SK-N-SH treated with all-trans-retinoic acid at 6 μM for 48 hours (cell line): ENCODE data around the gene LILRB3.
"Not testable (repeated sequence)": the region's sequence is repeated elsewhere in the genome, so short reads cannot be mapped to it uniquely, and the experiment has no call there.

Source experiments
- ATAC-seq: fragments of 200-7000 bp; cut with Tn5 transposase; 3 replicates; pipeline ENCODE4 v1.9.1; 2020; ENCODE audit warnings: mild to moderate bottlenecking, moderate library complexity
- ARNTL ChIP-seq: fragments of 450-650 bp; formaldehyde crosslinking; IDR thresholded peaks from 2 replicates; pipeline ENCODE4 v1.5.0; 2020; ENCODE audit warnings: low read depth, mild to moderate bottlenecking, moderate library complexity, borderline replicate concordance
- BACH2 ChIP-seq: fragments of 250-450 bp; sonication (Bioruptor Pico); IDR thresholded peaks from 2 replicates; pipeline ENCODE4 v1.9.0; 2021; ENCODE audit warnings: mild to moderate bottlenecking, borderline replicate concordance
- ESRRG ChIP-seq: fragments of 250-450 bp; sonication (Bioruptor Pico); IDR thresholded peaks from 2 replicates; pipeline ENCODE4 v1.6.1; 2021; ENCODE audit warnings: mild to moderate bottlenecking
- GLIS3 ChIP-seq: fragments of 250-450 bp; sonication (Bioruptor Pico); IDR thresholded peaks from 2 replicates; pipeline ENCODE4 v1.5.0; 2020; ENCODE audit warnings: mild to moderate bottlenecking, moderate library complexity
- ISL1 ChIP-seq: fragments of 250-450 bp; sonication (Bioruptor Pico); IDR thresholded peaks from 2 replicates; pipeline ENCODE4 v2.1.2; 2022; ENCODE audit warnings: mild to moderate bottlenecking, moderate library complexity
- OSR1 ChIP-seq: fragments of 250-450 bp; sonication (Bioruptor Pico); IDR thresholded peaks from 2 replicates; pipeline ENCODE4 v1.8.0; 2022; ENCODE audit warnings: moderate library complexity, mild to moderate bottlenecking, inconsistent platforms
- PPARA ChIP-seq: fragments of 250-450 bp; sonication (Bioruptor Pico); IDR thresholded peaks from 2 replicates; pipeline ENCODE4 v1.5.0; 2020; ENCODE audit warnings: mild to moderate bottlenecking, borderline replicate concordance
- RARB ChIP-seq: fragments of 250-450 bp; sonication (Bioruptor Pico); IDR thresholded peaks from 2 replicates; pipeline ENCODE4 v1.8.0; 2021; ENCODE audit warnings: mild to moderate bottlenecking, moderate library complexity
- SNAI2 ChIP-seq: fragments of 250-450 bp; sonication (Bioruptor Pico); IDR thresholded peaks from 2 replicates; pipeline ENCODE4 v1.5.0; 2020; ENCODE audit warnings: mild to moderate bottlenecking, moderate library complexity
- TCF4 ChIP-seq: fragments of 250-450 bp; sonication (Bioruptor Pico); IDR thresholded peaks from 2 replicates; pipeline ENCODE4 v1.8.0; 2021; ENCODE audit warnings: mild to moderate bottlenecking, moderate library complexity, borderline replicate concordance
- TOX ChIP-seq: fragments of 250-450 bp; sonication (Bioruptor Pico); IDR thresholded peaks from 2 replicates; pipeline ENCODE4 v1.8.0; 2021; ENCODE audit warnings: mild to moderate bottlenecking, moderate library complexity, borderline replicate concordance
- ZC3H10 ChIP-seq: fragments of 250-450 bp; sonication (Bioruptor Pico); IDR thresholded peaks from 2 replicates; pipeline ENCODE4 v1.5.1; 2021; ENCODE audit warnings: mild to moderate bottlenecking, moderate library complexity
- ZFP3 ChIP-seq: fragments of 250-450 bp; sonication (Bioruptor Pico); IDR thresholded peaks from 2 replicates; pipeline ENCODE4 v1.5.0; 2020; ENCODE audit warnings: mild to moderate bottlenecking, moderate library complexity
- ZFP30 ChIP-seq: fragments of 450-650 bp; formaldehyde crosslinking; IDR thresholded peaks from 2 replicates; pipeline ENCODE4 v1.5.0; 2022; ENCODE audit warnings: mild to moderate bottlenecking, moderate library complexity
- ZNF565 ChIP-seq: fragments of 450-650 bp; formaldehyde crosslinking; conservative IDR thresholded peaks from 2 replicates; pipeline ENCODE4 v1.5.0; 2020; ENCODE audit warnings: low read depth, mild to moderate bottlenecking, moderate library complexity
- ZNF8 ChIP-seq: fragments of 450-650 bp; formaldehyde crosslinking; IDR thresholded peaks from 2 replicates; pipeline ENCODE4 v1.5.0; 2020; ENCODE audit warnings: mild to moderate bottlenecking, moderate library complexity
- TF ChIP-seq, protein P1 (sequence below): fragments of 250-450 bp; sonication (Bioruptor Pico); IDR thresholded peaks from 2 replicates; pipeline ENCODE4 v1.5.1; 2020; ENCODE audit warnings: low read depth, mild to moderate bottlenecking, moderate library complexity
- TF ChIP-seq, protein P2 (sequence below): fragments of 250-450 bp; sonication (Bioruptor Pico); IDR thresholded peaks from 2 replicates; pipeline ENCODE4 v1.5.1; 2021; ENCODE audit warnings: mild to moderate bottlenecking, moderate library complexity
- TF ChIP-seq, protein P3 (sequence below): fragments of 250-450 bp; sonication (Bioruptor Pico); IDR thresholded peaks from 2 replicates; pipeline ENCODE4 v1.8.0; 2020; ENCODE audit warnings: mild to moderate bottlenecking, moderate library complexity, borderline replicate concordance
- TF ChIP-seq, protein P4 (sequence below): fragments of 250-450 bp; sonication (Bioruptor Pico); IDR thresholded peaks from 2 replicates; pipeline ENCODE4 v1.8.0; 2021; ENCODE audit warnings: low read depth, mild to moderate bottlenecking, moderate library complexity, borderline replicate concordance
- TF ChIP-seq, protein P5 (sequence below): fragments of 250-450 bp; sonication (Bioruptor Pico); IDR thresholded peaks from 2 replicates; pipeline ENCODE4 v1.5.0; 2020; ENCODE audit warnings: mild to moderate bottlenecking, moderate library complexity

The LILRB3 gene

DNA sequence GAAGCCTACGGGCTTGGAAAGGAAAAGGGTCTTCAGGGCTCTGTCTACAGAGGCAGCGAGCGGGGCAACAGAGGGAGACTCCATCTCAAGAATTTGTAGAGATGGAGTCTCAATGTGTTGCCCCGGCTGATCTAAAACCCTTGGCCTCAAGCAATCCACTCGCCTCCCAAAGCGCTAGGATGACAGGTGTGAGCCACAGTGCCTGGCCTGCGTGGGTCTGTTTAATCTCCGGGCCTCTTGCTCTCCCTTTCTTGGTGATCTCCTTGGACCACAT, 14.1 kb downstream of the LILRB3 start:
- TF ChIP-seq ZNF565 (CRISPR knock-in tag) = no peak
- TF ChIP-seq, protein P1, sequence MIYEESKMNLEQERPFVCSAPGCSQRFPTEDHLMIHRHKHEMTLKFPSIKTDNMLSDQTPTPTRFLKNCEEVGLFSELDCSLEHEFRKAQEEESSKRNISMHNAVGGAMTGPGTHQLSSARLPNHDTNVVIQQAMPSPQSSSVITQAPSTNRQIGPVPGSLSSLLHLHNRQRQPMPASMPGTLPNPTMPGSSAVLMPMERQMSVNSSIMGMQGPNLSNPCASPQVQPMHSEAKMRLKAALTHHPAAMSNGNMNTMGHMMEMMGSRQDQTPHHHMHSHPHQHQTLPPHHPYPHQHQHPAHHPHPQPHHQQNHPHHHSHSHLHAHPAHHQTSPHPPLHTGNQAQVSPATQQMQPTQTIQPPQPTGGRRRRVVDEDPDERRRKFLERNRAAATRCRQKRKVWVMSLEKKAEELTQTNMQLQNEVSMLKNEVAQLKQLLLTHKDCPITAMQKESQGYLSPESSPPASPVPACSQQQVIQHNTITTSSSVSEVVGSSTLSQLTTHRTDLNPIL (CRISPR knock-in tag) = 0 out of 2 replicates have a peak, but pooled peaks have one; percentile 0
- ATAC-seq = peak; percentile 9; the same call in 2 of the 3 replicates

DNA sequence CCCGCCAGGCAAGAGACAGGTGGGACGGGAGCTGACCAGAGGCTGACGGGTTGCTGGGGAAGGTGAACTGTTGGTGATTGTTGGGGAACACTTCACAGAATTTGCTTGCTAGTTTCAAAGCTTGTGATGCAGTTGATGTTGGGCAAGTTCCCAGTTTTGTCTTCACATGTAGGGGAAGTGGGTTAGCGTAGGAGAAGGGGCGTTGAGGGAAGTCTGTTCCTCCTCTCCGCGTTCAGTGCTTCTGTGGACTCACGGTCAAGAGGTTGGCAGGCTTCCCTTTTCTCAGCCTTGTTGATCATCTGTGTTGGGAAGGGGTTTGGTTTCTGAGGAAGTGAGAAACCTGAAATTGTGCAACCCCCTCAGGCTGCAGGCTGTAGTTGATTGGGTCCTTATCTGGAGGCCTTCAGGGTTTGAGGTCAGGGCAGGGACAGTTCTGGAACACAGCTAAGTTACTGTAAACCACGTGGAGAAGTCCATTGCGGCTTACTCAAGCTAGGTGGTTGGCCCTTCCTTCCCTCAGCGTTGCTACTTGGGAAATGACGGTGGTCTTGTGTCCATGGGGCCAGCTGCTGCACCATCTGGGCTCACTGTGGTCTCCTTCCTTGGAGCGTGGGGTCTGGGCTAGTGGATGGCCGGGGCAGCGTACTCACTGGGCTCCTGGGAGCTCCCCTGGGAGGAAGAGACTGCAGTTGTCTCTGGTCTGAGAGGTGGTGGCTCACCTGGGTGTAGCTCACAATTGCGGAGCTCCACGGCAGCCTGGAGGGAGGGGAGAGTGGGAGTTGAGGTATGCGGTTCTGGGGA, 14.6 kb downstream of the LILRB3 start:
- peak; percentile 1; the same call in 1 of the 3 replicates for ATAC-seq
- TF ChIP-seq SNAI2 (CRISPR knock-in tag) (0 out of 2 replicates have a peak, but pooled peaks have one; percentile 4), ARNTL (no peak), TCF4 (CRISPR knock-in tag) (0 out of 2 replicates have a peak, but pooled peaks have one; percentile 10)
- TF ChIP-seq, protein P1 (CRISPR knock-in tag) = peak; percentile 8; the same call in 1 of the 2 replicates
- TF ChIP-seq, protein P2, sequence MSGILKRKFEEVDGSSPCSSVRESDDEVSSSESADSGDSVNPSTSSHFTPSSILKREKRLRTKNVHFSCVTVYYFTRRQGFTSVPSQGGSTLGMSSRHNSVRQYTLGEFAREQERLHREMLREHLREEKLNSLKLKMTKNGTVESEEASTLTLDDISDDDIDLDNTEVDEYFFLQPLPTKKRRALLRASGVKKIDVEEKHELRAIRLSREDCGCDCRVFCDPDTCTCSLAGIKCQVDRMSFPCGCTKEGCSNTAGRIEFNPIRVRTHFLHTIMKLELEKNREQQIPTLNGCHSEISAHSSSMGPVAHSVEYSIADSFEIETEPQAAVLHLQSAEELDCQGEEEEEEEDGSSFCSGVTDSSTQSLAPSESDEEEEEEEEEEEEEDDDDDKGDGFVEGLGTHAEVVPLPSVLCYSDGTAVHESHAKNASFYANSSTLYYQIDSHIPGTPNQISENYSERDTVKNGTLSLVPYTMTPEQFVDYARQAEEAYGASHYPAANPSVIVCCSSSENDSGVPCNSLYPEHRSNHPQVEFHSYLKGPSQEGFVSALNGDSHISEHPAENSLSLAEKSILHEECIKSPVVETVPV = 0 out of 2 replicates have a peak, but pooled peaks have one; percentile 16

DNA sequence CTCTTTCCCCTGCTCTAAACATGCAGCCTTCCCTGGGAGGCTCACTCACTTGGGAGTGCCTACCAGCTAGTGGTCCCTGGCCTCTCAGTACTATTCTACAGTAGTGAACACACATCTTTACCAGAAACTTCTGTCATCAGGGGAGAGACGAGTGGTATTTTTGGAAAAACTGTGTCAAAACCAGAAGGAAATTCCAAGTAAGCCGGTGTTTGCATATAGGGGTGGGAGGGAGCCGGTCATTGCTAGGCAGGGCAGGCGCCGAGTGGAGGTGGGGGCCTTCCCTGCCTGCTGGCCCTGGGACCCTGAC, 15.2 kb downstream of the LILRB3 start:
- ATAC-seq = no peak

DNA sequence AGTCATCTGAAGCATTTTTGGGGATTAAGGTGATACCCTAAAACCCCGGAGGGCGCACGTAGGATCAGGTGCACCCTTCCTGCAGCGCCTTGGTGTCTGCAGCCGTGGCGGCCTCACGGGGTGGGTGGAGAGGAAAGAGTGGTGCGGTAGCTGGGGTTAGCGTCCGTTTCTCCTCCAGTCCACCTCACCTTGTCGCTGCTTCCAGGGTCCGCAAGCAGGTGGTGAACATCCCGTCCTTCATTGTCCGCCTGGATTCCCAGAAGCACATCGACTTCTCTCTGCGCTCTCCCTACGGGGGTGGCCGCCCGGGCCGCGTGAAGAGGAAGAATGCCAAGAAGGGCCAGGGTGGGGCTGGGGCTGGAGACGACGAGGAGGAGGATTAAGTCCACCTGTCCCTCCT, 15.6 kb downstream of the LILRB3 start:
- ATAC-seq = not testable (repeated sequence)

More for the DNA sequence above, 15.2 kb downstream of the LILRB3 start:
- TF ChIP-seq TOX (no peak), PPARA (CRISPR knock-in tag) (no peak), BACH2 (CRISPR knock-in tag) (no peak), ISL1 (no peak), OSR1 (CRISPR knock-in tag) (no peak), ZNF8 (CRISPR knock-in tag) (no peak), RARB (no peak), ZFP3 (CRISPR knock-in tag) (no peak), ARNTL (no peak), GLIS3 (CRISPR knock-in tag) (no peak), ZC3H10 (no peak), ZFP30 (CRISPR knock-in tag) (no peak), TCF4 (CRISPR knock-in tag) (no peak), ZNF565 (CRISPR knock-in tag) (no peak), ESRRG (CRISPR knock-in tag) (no peak)
- TF ChIP-seq, protein P3, sequence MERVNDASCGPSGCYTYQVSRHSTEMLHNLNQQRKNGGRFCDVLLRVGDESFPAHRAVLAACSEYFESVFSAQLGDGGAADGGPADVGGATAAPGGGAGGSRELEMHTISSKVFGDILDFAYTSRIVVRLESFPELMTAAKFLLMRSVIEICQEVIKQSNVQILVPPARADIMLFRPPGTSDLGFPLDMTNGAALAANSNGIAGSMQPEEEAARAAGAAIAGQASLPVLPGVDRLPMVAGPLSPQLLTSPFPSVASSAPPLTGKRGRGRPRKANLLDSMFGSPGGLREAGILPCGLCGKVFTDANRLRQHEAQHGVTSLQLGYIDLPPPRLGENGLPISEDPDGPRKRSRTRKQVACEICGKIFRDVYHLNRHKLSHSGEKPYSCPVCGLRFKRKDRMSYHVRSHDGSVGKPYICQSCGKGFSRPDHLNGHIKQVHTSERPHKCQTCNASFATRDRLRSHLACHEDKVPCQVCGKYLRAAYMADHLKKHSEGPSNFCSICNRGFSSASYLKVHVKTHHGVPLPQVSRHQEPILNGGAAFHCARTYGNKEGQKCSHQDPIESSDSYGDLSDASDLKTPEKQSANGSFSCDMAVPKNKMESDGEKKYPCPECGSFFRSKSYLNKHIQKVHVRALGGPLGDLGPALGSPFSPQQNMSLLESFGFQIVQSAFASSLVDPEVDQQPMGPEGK (CRISPR knock-in tag) = no peak
- TF ChIP-seq, protein P4, sequence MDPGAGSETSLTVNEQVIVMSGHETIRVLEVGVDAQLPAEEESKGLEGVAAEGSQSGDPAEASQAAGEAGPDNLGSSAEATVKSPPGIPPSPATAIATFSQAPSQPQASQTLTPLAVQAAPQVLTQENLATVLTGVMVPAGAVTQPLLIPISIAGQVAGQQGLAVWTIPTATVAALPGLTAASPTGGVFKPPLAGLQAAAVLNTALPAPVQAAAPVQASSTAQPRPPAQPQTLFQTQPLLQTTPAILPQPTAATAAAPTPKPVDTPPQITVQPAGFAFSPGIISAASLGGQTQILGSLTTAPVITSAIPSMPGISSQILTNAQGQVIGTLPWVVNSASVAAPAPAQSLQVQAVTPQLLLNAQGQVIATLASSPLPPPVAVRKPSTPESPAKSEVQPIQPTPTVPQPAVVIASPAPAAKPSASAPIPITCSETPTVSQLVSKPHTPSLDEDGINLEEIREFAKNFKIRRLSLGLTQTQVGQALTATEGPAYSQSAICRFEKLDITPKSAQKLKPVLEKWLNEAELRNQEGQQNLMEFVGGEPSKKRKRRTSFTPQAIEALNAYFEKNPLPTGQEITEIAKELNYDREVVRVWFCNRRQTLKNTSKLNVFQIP (CRISPR knock-in tag) = no peak
- TF ChIP-seq, protein P5, sequence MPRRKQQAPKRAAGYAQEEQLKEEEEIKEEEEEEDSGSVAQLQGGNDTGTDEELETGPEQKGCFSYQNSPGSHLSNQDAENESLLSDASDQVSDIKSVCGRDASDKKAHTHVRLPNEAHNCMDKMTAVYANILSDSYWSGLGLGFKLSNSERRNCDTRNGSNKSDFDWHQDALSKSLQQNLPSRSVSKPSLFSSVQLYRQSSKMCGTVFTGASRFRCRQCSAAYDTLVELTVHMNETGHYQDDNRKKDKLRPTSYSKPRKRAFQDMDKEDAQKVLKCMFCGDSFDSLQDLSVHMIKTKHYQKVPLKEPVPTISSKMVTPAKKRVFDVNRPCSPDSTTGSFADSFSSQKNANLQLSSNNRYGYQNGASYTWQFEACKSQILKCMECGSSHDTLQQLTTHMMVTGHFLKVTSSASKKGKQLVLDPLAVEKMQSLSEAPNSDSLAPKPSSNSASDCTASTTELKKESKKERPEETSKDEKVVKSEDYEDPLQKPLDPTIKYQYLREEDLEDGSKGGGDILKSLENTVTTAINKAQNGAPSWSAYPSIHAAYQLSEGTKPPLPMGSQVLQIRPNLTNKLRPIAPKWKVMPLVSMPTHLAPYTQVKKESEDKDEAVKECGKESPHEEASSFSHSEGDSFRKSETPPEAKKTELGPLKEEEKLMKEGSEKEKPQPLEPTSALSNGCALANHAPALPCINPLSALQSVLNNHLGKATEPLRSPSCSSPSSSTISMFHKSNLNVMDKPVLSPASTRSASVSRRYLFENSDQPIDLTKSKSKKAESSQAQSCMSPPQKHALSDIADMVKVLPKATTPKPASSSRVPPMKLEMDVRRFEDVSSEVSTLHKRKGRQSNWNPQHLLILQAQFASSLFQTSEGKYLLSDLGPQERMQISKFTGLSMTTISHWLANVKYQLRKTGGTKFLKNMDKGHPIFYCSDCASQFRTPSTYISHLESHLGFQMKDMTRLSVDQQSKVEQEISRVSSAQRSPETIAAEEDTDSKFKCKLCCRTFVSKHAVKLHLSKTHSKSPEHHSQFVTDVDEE (CRISPR knock-in tag) = no peak
- TF ChIP-seq, protein P2 = no peak
